Left colon (tissue), 2 donors: Measurements from ENCODE around the gene SERP1. TPM values are rescaled to one million over a fixed set of nuclear protein-coding genes. Genes with fewer than 3 reads are reported as not detected.
"Not testable (repeated sequence)": the region's sequence is repeated elsewhere in the genome, so short reads cannot be mapped to it uniquely, and the experiment has no call there.

Source experiments
- ATAC-seq: fragments of 200-7000 bp; cut with Tn5 transposase; one replicate; pipeline ENCODE4 v1.9.1; 2020; ENCODE audit warnings: mild to moderate bottlenecking, moderate library complexity
- DNase-seq, 2 donors: peaks; one replicate each; pipeline ENCODE4 v3.0.0-alpha.2; 2020
- intact Hi-C, 2 donors: fragments of 100-400 bp; cut with DNase I in 1 of 2; cut with micrococcal nuclease in 1 of 2; formaldehyde crosslinking; loops; one replicate each; pipeline versions ENCODE4 v1.11.2 to v1.14.0; 2022; cut with DNase I, micrococcal nuclease
- total RNA-seq, 2 donors: library from RNA; stranded (reverse); fragmentation: NEBNext Ultra II Directional; extraction: Animal tissue kit (Norgen Biotek cat#: 25700); gene quantifications; one replicate each; pipeline ENCODE4 v1.2.1, GENCODE V29; 2021
- donor health status: DM: no; HTN: no; CAD: no.
- donor health status: DM: yes; HTN: yes; CAD: no.

SERP1 gene
- total RNA-seq, 2 donors from 2014 or later = 85.0 to 104 TPM

- DNase-seq (no peak), ATAC-seq (no peak)
- intact Hi-C loops = no loop called here
These were observed 3.2 kb downstream of the SERP1 start for GRCh38 chr3:150543128-150543527.

DNA sequence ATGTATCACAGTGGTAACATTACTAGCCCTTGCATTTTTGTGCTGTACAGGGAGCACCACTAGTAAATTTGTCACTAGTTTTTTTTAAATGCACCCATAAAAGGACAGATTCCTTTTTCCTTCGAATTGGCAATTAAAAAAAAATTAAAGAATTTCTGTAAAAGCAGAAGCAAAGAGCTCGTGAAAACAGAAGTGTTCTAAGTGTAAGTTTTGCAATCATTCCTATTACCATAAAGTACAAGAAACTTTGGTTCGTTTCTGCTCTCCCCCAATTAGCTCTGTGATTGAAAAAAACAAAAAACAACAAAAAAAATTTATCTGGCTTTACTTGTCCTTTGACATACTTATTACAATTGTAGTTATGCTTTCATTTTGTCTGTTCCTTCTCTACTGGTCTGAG, 5.3 kb downstream of the SERP1 start:
- no peak for ATAC-seq
- DNase-seq = no peak
- intact Hi-C loops = no loop called here

- intact Hi-C loops = no loop called here
- DNase-seq (no peak), ATAC-seq (no peak)
These were observed 6.0 kb downstream of the SERP1 start for GRCh38 chr3:150540297-150540696.

- ATAC-seq = peak; percentile 55
These were observed 7.7 kb downstream of the SERP1 start for GRCh38 chr3:150538324-150539208.

GRCh38 chr3:150535204-150535603, 11.1 kb downstream of the SERP1 start:
- no peak for ATAC-seq
- intact Hi-C loops = no loop called here

More at GRCh38 chr3:150538324-150539208, 7.7 kb downstream of the SERP1 start:
- DNase-seq = no peak
- intact Hi-C loops = no loop called here

DNA sequence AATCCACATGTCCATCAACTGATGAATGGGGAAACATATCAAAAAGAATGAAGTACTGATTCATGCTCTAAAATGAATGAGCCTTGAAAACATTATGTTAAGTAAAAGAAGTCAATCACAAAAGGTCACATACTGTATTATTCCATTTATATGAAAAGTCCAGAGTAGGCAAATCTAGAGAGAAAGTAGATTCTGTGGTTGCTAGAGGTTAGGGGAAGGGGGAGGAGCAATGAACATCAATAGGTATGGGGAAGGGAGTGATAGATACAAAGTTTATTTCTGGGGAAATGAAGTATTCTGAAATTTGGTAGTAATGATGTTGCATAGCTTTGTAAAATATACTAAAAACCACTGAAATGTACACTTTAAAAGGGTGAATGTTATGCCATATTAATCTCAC, 14.5 kb downstream of the SERP1 start:
- intact Hi-C loops = no loop called here
- no peak for DNase-seq
- no peak for ATAC-seq

More at GRCh38 chr3:150535204-150535603, 11.1 kb downstream of the SERP1 start:
- no peak for DNase-seq

GRCh38 chr3:150528354-150528797, 17.9 kb downstream of the SERP1 start:
- ATAC-seq (no peak), DNase-seq (no peak)
- intact Hi-C loops = no loop called here

GRCh38 chr3:150527464-150528255, 18.6 kb downstream of the SERP1 start:
- intact Hi-C loops = no loop called here
- DNase-seq = no peak
- no peak for ATAC-seq

DNA sequence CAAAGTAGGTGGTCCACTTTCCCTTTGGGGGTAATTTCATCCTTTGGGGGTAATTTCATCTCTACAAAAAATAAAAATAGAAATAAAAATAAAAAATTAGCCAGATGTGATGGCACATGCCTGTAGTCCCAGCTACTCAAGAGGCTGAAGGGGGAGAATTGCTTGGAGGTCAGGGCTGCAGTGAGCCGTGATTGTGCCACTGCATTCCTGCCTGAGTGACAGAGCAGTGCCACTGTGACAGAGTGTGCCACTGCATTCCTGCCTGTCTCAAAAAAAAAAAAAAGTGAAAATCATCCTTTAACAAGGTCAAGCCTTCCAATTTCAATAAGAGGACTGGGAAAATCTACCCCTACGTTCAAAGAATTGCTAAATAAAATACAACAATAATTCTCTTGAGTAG, 22.8 kb downstream of the SERP1 start:
- intact Hi-C loops = no loop called here
- no peak for ATAC-seq
- DNase-seq = no peak

DNA sequence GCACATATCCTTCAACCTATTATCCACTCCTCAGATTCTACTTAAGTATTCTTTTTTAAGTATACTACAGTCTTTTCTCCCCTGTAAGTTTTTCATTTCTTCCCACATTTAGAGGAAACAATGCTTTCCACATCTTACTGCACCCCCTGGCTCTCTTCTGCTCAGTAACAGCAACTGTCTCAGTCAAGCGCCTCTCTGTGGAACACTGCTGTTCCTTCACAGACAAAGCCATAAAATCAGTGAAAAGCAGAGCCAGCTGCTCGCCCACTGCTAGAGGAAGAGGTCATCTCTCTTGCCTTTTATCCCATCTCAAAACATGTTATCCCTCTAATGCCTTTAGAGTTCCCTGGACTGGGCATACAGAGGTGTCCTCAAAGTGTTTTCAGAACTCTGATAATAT, 24.8 kb downstream of the SERP1 start:
- ATAC-seq (peak; percentile 27), DNase-seq (no peak)
- intact Hi-C loops = no loop called here

DNA sequence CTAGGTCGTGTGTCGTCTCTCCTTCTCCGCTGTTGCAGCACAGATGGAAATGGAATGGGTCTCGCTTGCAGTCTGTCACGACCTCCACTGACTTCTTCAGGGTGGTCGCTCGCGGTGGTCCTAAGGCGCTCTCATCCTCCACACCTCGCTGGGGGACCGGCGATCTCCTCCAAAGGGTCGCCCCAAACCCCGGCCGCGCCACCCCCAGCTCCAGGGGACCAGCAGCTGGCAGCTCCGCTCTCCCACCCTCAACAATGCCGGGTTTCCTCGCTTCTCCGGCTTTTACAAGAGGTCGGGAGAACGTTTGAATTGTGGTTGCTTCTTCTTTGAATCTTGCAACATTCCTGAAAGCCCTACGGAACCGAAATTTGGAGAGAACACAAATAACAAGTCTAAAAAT, 25.9 kb downstream of the SERP1 start:
- intact Hi-C loops = no loop called here
- no peak for DNase-seq
- ATAC-seq = no peak

DNA sequence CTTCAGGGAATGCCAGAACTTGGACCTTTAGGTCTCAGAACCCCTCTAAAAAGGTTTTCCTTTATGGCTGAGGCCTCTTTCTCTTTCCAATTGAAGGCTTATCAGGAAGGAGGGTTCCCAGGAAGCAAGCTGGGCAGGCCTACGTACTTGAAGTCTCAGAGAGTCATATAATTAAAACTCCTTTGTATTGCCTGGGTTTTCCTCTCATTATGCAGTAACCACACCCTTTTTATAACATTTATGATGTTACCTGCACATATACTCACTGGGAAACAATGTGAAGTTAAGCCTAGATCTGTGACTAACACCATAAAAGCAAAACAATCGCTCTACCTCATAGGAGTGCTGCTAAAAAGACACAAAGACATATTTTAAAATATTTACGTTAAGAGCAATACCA, 27.3 kb downstream of the SERP1 start:
- intact Hi-C loops = no loop called here
- DNase-seq (peak; percentile 37 to 62), ATAC-seq (peak; percentile 98)

GRCh38 chr3:150515210-150515609, 31.1 kb downstream of the SERP1 start:
- intact Hi-C loops = no loop called here
- no peak for ATAC-seq

GRCh38 chr3:150511122-150511821, 35.0 kb downstream of the SERP1 start:
- DNase-seq = no peak

More at GRCh38 chr3:150515210-150515609, 31.1 kb downstream of the SERP1 start:
- no peak for DNase-seq

DNA sequence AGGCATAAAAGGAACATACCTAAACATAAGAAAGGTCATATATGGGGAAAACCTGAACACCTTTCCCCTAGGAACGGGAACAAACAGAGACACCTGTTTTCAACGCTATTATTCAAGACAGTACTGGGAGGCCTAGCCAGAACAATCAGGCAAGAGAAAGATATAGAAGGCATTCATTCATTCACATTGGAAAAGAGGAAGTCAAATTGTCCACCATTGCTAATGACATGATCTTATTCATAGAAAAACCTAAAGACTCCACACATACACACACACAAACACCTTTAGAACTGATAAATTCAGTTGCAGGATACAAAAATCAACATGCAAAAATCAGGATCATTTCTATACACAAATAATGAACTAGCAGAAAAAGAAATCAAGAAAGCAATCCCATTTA, 36.5 kb downstream of the SERP1 start:
- intact Hi-C loops = no loop called here
- DNase-seq (no peak), ATAC-seq (no peak)

More at GRCh38 chr3:150511122-150511821, 35.0 kb downstream of the SERP1 start:
- no peak for ATAC-seq
- intact Hi-C loops = no loop called here

DNA sequence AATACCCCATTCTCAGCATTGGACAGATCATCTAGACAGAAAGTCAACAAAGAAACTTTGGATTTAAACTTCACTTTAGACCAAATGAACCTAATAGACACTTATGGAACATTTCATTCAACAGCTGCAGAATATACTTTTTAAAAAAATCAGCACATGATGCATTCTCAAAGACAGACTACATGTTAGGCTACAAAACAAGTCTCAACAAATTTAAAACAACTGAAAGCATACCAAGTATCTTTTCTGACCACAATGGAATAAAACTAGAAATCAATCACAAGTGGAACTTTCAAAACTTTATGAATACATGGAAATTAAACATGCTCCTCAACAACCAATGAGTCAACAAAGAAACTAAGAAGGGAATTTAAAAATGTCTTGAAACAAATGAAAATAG, 37.9 kb downstream of the SERP1 start:
- intact Hi-C loops = no loop called here
- DNase-seq (no peak), ATAC-seq (no peak)

GRCh38 chr3:150504483-150504882, 41.8 kb downstream of the SERP1 start:
- ATAC-seq (no peak), DNase-seq (no peak)
- intact Hi-C loops = no loop called here

- intact Hi-C loops = no loop called here
- ATAC-seq (no peak), DNase-seq (no peak)
These were observed 42.7 kb downstream of the SERP1 start for GRCh38 chr3:150503402-150504099.

DNA sequence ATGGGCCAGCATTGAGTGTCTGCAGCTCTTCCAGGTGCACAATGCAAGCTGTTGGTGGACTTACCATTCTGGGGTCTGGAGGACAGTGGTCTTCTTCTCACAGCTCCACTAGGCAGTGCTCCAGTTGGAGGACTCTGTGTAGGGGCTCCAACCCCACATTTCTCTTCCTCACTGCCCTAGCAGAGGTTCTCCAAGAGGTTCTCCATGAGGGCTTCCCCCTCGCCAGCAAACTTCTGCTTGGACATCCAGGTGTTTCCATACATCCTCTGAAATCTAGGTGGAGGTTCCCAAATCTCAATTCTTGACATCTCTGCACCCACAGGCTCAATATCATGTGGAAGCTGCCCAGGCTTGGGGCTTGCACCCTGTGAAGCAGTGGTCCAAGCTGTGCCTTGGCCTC, 45.3 kb downstream of the SERP1 start:
- ATAC-seq, DNase-seq, intact Hi-C loops: not testable (repeated sequence)
